NT2/D1 (cell line): ENCODE data around the gene OR13J1.

Source experiments
- SUZ12 ChIP-seq: IDR thresholded peaks from 2 replicates; pipeline ENCODE4 v1.6.1; 2011; ENCODE audit not compliant: insufficient read length, insufficient read depth; ENCODE audit errors: extremely low read depth
- YY1 ChIP-seq: IDR thresholded peaks from 2 replicates; pipeline ENCODE4 v1.6.1; 2011; ENCODE audit not compliant: insufficient read length, insufficient read depth
- ZNF274 ChIP-seq: IDR thresholded peaks from 2 replicates; pipeline ENCODE4 v1.6.1; 2011; ENCODE audit warnings: mild to moderate bottlenecking, low read depth, low read length

GRCh38 chr9:35831040-35831439 lies 39.2 kb downstream of the OR13J1 start:
- TF ChIP-seq ZNF274 (no peak), YY1 (no peak), SUZ12 (no peak)
